Cardiac ventricle fibroblast (primary cell): Measurements from ENCODE around the gene NAB2. TPM values are rescaled to one million over a fixed set of nuclear protein-coding genes. Genes with fewer than 3 reads are reported as not detected.

ENCODE experiments used
- total RNA-seq: library from RNA; depleted of rRNA; stranded (reverse); fragments of >200 nt; gene quantifications from 2 replicates; pipeline ENCODE4 v1.2.3, GENCODE V29; 2015

NAB2 gene, protein sequence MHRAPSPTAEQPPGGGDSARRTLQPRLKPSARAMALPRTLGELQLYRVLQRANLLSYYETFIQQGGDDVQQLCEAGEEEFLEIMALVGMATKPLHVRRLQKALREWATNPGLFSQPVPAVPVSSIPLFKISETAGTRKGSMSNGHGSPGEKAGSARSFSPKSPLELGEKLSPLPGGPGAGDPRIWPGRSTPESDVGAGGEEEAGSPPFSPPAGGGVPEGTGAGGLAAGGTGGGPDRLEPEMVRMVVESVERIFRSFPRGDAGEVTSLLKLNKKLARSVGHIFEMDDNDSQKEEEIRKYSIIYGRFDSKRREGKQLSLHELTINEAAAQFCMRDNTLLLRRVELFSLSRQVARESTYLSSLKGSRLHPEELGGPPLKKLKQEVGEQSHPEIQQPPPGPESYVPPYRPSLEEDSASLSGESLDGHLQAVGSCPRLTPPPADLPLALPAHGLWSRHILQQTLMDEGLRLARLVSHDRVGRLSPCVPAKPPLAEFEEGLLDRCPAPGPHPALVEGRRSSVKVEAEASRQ
- total RNA-seq, result 40.6 and 54.4 TPM in 2 replicates

DNA sequence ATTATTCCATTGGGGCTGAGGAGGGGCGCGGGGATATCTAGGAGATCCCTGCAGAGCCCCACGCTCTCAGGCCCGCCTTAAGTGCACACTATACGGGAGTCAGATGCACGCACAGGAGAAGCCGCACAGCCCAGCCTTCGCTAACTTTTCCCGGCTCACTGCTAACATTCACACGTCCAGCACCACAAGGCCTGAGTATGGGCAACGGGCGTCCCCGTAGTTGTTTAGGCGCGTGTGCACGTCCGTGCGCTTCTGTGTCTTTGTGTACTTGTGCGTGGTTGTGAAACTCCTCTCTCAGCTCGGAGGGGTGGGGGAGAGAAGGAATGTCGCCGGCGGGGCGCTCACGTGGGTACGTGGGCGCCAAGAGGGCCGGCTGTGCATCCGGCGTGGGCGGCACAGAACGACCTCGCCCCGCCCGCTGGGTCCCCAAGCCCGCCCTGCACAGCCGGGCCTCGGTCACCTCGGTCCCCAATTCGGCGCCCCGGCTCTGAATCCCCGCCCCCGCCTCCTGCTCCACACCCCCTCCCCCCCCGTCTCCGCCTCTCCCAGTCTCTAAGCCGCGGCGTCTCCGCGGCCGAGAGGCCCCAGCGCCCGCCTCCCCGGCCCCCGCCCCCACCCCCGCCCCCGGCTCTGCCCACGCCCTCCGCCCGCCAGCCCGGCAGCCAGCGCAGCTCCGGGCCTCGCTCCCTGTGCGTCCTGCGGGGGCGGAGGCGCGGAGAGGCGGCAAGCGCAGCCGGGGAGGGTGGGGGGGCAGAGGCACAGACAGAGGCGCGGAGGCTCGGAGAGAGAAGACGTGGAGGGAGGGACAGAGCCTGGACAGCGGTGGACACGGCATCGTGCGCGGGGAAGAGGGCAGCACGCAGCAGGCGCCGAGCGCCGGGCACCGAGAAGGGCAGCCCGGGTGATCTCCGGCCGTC, at the start of gene NAB2:
NAB2 (plus strand) TSS at position 761 of the 917 bp plus-strand sequence. CDS start 158 bp downstream, outside the sequence.

DNA sequence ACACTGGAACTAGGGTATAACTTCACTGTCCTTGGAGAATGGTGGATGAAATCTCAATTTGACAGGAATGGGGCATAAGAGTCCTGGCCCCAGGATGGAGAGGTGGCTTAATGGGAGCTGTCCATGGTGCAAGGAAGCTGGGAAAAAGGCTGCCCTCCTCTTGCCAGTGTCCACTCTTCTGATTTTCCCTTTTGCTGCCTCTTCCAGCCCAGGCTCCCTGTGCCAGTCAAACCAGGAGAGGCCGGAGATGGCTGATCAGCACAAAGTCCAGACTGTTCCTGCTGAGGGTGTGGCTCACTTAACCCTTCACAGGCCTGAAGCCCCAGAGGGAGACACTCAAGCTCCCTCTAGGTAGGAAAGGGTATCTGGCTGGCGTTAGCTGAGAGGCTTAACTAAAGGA, 39.0 kb upstream of the NAB2 start, which contains the start of gene MYO1A:
MYO1A (minus strand) TSS at position 240 of the 400 bp plus-strand sequence. CDS start 1,806 bp downstream, outside the sequence.

DNA sequence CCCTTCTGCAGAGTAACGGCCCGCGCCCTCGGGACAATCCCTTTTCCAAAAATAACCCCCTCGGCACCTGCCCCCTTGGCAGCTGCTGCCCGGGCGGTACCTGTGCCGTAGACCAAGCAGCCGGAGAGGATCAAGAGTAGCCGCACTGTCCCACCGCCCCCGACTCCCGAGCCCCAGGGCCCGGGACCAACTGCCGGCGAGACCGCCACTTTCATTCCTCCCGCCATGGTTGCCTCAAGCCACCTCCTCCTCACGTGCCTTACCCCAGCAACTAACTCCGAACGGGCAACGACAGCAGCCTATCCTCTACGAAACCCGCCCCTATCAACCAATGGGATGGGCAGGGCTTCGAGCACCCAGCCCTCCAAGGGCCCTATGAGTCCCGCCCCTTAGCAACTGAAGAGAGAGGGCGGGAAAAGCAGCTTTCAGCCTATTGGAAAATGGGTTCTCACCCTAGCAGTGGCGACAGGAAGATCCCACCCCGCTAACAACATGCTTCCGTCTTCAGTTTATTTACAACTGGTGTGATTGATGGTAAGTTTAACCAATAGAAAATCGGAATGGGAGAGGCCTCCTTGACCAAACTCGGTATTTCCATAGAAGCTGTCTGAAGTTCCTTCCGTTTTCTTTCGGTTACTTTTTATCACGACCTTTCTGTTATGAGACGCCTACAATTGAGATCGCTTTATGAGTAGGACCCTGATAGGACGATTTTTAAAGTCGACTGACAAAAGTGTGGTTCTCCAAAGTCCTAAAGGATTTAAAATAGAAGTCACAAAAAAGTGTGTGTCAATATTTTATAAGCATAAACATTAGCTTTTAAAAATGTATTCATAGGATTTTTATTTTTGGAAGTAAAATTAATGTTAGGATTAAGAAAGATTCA, 10.2 kb upstream of the NAB2 start, which contains the start of gene NEMP1:
NEMP1 (minus strand) TSS at position 273 of the 886 bp plus-strand sequence; CDS start at position 227, 46 bp downstream.

DNA sequence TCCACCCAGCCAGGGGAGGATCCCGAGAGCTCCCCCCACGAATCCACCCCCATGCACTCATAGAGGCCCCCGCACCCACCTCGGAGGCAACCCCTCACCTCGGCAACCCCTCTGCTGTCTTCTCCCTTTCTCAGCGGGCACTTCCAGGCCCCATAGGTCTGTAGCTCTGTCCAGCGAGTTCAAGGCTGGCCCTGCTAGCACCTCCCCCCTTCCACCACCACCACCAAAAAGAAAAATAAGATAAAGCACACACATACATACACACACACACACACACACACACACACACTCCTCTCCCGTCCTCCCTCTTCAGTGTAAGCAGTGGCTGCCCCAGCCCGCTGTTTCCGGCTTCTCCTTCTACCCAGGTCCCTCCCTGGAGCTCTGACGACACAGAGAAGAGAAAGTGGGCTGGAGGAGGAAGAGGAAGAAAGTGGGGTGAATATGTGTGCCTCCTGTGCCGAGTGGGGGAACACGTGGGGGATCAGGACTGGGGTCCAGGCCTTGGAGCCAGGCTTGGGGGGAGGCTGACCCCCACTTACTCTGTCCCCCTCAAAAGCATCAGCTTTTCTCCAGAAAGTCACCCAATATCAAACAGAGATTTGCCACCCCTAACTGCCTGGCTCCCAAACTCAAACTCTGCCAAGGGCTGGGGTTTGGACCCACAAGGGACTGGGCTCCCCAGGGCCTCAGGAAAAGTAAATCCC, 22.3 kb downstream of the NAB2 start, which contains the start of gene STAT6:
STAT6 (minus strand) TSS at position 332 of the 704 bp plus-strand sequence. CDS start 3,084 bp downstream, outside the sequence.

DNA sequence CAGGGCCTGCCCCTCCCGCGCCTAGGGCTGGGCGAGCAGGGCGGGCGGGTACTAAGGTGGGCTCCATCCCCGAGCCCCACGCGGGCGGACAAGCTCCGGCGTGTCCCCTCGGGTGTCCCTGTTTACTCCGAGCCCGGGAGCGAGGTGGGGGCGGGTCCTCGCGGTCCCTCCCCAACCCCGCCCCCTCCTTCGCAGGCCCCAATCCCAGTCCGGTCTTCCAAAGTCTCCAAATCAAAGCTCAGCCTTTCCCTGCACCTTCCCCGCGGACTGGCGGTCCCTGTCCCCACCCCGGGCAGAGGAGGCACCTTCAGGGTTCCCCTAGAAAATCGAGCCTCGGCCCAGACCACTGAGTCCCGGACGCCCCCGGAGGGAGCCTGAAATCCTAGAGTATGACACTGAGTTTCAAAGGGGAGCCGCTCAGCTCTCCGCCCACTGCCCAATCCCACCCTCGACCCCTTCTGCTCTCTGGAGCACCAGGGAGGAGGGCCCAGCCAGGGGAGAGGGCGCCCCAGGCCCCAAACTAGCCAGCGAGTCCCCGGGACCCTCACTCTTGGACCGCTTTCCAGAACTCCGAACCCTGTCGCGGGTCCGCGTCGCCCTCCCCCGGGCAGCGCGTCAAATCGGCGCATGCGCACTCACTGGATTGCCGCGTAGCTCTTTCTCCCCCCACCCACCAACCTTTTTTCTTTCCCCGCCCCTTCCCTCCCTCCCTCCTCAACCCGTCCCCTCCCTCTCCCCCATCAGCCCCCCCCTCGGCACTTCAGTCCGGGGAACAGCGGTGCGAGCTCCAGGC, 39.0 kb downstream of the NAB2 start, which contains the start of gene LRP1:
LRP1 (plus strand) TSS at position 758 of the 793 bp plus-strand sequence. CDS start 482 bp downstream, outside the sequence.

Other genes starting within 250 kb of the NAB2 start
- gene SDR9C7, start 154.7 kb upstream of the NAB2 start, total RNA-seq, result not detected in 2 replicates
- gene RDH16, start 131.5 kb upstream of the NAB2 start, total RNA-seq, result 0.06 TPM in 1 of 2 replicates, not detected in the other
- gene ZBTB39, start 82.6 kb upstream of the NAB2 start, total RNA-seq, result 1.9 and 2.0 TPM in 2 replicates
- gene TAC3, start 72.6 kb upstream of the NAB2 start, total RNA-seq, result not detected in 2 replicates
- not detected in 2 replicates for gene MYO1A, start 39.0 kb upstream of the NAB2 start, total RNA-seq
- gene NEMP1, start 10.3 kb upstream of the NAB2 start, total RNA-seq, result 2.2 and 3.5 TPM in 2 replicates
- 106 and 115 TPM in 2 replicates for gene STAT6, start 22.2 kb downstream of the NAB2 start, total RNA-seq
- 1,119 and 1,224 TPM in 2 replicates for gene LRP1, start 39.4 kb downstream of the NAB2 start, total RNA-seq
- gene LRP1-AS, start 58.5 kb downstream of the NAB2 start, total RNA-seq, result not detected in 2 replicates
- 17.6 and 21.4 TPM in 2 replicates for gene NXPH4, start 127.7 kb downstream of the NAB2 start, total RNA-seq
- 118 and 140 TPM in 2 replicates for gene SHMT2, start 140.6 kb downstream of the NAB2 start, total RNA-seq
- 0.20 and 3.1 TPM in 2 replicates for gene STAC3, start 162.1 kb downstream of the NAB2 start, total RNA-seq